Measurements from ENCODE around the gene TMEM132C.

TMEM132C gene

DNA sequence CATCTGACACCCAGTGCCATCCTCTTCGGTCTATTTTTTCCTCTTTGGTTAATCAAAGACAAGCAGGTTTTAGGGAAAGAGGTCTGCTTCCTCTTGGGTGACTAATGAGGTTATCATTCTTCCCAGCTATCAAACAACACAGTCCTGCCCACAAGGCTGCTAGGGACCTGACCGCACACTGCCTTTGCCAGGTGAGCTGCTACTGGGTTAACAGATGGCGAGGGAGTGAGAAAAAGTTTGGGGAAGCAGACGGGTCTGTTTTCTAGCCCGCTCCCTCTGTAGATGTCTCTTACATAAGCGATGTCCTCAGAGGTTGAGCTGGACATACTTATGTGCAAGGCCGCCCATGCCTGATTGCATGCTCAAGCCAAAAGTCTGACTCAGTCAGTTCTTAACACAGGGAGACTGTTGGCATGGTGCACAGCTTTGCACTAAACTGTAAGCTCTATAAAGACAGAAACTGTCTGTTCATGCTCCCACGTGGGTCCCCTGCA, 462.7 kb downstream of the TMEM132C start:
- DNase-seq, result no peak

DNA sequence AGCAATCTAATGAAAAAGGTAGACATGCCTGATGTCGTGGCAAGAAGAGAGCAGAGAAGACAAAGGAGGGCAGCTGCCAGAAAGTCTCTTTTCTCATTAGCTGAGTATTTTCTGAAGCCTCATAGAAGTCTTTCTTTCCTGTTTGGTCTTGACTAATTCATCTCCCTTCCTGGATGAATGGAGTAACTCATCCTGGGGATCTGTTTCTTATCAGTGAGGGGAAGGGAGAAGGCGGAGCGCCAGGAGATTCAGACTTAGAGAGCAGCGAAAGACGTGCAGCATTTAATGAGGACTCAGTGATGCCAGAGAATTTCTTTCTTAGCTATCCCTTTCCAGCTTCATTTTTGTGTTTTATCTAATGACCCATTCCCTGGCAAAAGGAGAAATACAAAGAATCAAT, 467.4 kb downstream of the TMEM132C start:
- no peak for DNase-seq

DNA sequence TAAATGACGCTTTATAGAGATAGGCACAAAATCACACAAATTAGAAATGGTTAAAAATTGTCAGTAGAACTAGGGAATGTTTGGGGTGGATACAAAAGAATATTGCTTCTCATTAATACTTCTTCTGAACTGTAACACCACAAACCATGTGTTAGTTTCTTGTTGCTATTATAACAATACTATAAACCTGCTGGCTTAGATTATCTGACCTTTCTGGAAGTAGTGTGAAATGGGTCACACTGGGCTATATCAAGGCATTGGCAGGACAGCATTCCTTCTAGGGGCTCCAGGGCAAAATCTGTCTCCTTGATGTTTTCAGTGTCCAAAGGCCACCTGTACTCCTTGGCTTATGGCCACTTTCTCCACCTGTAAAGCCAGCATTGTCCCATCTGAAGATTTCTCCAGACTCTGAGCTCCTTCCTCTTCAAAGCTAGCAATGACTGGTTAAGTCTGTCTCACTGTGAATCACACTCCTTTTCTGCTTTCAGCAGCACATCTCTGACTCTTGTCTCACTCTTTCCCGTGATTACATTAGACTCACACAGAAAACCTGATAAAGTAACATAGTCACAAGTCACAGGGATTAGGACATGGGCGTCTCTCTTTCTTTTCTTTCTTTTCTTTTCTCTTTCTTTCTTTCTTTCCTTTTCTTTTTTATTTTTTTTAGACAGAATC, 470.5 kb downstream of the TMEM132C start:
- DNase-seq, result no peak

DNA sequence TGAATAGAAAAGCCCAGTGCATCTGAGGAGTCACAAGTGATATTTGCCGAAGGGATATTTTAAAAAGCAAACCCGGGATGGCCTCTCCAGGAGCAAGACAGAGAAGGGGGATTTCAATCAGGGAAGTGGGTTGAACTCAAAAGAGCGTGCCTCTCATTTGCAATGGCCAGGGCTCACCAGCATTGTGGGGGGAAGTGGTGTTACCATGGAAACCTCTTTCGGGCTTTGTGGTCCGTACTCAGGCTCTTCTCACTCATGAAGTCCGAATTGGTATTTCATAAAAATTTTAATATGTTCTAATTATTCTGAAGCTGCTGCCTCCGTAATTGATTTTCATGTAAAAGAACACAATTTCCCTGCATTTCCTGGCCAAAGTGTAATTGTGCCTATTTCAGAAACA, 476.9 kb downstream of the TMEM132C start:
- no peak for DNase-seq

DNA sequence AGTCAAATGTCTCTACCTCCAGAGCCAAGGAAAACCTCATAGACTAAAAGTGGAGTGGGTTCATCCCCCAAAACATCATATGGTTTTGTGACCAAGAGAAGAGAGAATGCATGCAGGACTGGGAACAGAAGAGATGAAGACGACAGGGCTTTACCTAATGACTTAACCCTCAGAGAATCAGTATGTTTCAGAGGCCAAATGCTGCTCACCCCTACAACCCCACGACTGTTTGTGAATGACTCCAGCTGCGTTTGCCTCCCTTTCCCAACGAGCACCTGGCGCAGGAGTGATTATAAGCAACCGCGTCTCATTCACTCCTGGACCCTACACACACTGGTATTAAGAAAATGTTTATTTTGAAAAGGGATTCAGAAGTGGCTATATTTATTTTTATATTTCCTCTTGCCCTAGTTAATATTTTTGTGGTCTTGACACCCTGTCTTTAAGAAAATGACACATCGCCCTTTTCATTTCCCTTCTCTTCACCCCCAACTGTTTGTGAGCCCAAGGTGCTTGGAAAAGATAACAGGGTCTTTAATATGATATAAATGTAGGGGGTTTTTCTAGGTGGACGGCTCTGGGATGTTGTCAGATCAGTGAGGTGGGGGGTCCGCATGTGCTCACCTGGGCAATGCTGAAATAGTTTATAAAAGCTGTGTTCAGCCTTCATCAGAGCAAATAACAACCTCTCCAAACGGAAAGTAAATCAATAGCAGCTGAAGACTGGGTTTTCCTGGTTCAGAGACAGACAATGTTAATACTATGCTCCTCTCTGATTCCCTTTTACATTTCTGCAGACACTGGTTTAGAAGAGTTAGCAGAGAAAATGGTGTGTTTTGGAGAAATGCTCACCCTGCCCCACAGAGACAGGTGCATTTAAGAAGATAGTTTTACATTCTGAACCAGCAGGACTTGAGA, 479.1 kb downstream of the TMEM132C start:
- DNase-seq, result no peak

DNA sequence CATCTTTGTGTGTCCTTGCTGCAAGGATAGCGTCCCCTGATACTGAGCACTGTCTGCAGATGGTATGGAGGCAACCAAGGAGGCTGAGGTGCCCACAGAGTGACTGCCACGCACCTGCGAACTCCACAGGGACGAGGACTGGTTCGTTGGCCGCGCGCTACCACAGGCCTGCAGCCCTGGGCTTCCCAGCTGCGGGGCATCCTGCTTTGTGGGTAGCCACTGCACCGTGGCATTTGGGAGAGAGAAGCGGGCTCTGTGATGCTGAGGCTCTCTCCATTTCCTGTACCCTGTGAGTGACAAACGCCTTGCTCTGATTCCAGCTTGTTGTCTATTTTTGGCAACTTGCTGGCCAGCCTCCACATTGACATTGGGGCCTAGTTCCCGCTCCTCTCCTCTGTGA, 480.5 kb downstream of the TMEM132C start:
- no peak for DNase-seq

DNA sequence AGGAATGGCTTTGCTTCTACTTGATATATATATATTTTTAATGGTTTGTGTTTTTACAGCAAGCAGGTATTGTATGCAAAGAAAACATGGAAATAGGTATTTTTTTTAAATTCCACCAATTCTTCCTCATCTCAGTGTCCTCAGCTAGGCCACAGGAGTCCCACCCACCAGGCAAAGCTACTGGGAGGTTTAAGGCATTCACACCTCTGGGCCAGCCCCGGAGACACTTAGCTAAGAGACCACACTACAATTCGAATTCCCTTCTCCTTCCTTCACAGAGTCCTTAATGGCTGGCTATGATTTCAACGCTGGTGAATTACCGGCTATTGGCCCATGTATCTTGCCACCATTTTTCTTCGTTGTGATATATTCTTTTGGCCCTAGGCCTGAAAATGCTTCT, 485.4 kb downstream of the TMEM132C start:
- no peak for DNase-seq

DNA sequence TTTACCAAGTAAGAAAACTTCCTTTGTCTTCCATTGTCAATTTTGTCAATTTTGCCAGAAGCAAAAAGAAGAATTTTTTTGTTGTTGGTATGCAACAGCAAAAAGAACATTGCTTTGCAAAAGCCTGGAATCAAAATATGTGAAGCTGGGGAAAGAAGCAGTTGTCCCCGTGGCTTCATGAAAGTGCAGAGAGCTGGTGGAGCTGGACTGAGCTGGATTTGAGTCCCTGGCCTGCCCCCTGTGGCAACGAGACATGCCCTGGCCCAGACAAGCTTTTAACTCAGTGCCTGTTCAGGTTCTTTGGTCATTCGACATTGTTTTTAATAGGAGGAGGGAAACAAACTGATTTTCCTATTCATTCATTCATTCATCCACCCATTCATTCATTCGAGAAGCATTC, 486.5 kb downstream of the TMEM132C start:
- no peak for DNase-seq

DNA sequence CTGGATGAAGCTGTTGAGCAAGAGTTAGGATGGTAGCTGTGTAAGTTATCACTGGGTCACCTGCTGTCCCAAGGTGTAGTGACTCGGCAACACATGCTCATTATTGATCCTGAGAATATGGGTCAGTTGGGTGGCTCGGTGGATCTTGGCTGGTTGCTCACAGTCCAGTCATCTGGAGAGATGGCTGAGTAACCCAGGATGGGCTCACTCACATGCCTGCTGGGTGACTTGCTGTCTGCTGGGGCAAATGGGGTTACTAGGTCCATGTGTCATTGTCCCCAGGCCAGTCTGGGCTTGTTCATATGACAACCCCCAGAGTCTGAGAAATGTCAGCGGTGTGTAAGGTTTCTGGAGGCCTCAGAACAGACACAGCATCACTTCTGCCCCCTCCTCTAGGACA, 487.3 kb downstream of the TMEM132C start:
- DNase-seq, result no peak

DNA sequence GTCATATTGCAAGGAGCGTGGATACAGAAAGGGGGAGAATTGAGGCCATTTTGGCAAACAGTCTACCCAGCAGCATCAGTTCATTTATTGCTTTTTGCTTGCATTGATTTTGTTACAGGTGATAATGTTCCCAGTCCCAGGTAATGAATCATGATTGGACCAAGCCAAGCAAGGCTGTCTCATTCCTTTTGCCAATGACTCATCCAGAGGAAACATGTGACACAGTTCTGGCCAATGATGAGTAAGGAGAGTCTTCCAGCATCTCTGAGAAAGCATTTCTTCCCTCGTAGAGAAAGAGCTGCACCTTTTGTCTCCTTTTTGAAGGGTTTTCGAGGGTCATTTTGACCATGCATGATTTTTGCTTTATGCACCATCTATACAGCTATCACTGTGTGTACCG, 488.6 kb downstream of the TMEM132C start:
- DNase-seq, result no peak
